Ishikawa (cell line): ENCODE measurements around the gene PRR14L.

Source experiments
- CEBPB ChIP-seq: IDR thresholded peaks from 2 replicates; pipeline ENCODE4 v1.6.1; 2012
- CREB1 ChIP-seq: IDR thresholded peaks from 2 replicates; pipeline ENCODE4 v1.6.1; 2012; ENCODE audit warnings: low read depth
- EGR1 ChIP-seq: IDR thresholded peaks from 2 replicates; pipeline ENCODE4 v1.6.1; 2012
- EP300 ChIP-seq: IDR thresholded peaks from 2 replicates; pipeline ENCODE4 v1.6.1; 2012; ENCODE audit warnings: borderline replicate concordance
- FOXM1 ChIP-seq: IDR thresholded peaks from 2 replicates; pipeline ENCODE4 v1.6.1; 2012; ENCODE audit warnings: low read depth, borderline replicate concordance
- MAX ChIP-seq: IDR thresholded peaks from 2 replicates; pipeline ENCODE4 v1.6.1; 2012
- NFIC ChIP-seq: IDR thresholded peaks from 2 replicates; pipeline ENCODE4 v1.6.1; 2012
- RAD21 ChIP-seq: IDR thresholded peaks from 2 replicates; pipeline ENCODE4 v1.6.1; 2012; ENCODE audit warnings: low read depth
- TAF1 ChIP-seq: IDR thresholded peaks from 2 replicates; pipeline ENCODE4 v1.6.1; 2012; ENCODE audit warnings: low read depth, mild to moderate bottlenecking
- TCF12 ChIP-seq: IDR thresholded peaks from 2 replicates; pipeline ENCODE4 v1.6.1; 2012; ENCODE audit warnings: low read depth
- TEAD4 ChIP-seq: IDR thresholded peaks from 2 replicates; pipeline ENCODE4 v1.6.1; 2012
- YY1 ChIP-seq: IDR thresholded peaks from 2 replicates; pipeline ENCODE4 v1.6.1; 2012; ENCODE audit warnings: low read depth
- ZBTB7A ChIP-seq: IDR thresholded peaks from 2 replicates; pipeline ENCODE4 v1.6.1; 2012; ENCODE audit warnings: low read depth
- TF ChIP-seq, protein P1 (sequence below): IDR thresholded peaks from 2 replicates; pipeline ENCODE4 v1.6.1; 2012; ENCODE audit warnings: low read depth, mild to moderate bottlenecking
- TF ChIP-seq, protein P2 (sequence below): IDR thresholded peaks from 2 replicates; pipeline ENCODE4 v1.6.1; 2012

PRR14L gene

DNA sequence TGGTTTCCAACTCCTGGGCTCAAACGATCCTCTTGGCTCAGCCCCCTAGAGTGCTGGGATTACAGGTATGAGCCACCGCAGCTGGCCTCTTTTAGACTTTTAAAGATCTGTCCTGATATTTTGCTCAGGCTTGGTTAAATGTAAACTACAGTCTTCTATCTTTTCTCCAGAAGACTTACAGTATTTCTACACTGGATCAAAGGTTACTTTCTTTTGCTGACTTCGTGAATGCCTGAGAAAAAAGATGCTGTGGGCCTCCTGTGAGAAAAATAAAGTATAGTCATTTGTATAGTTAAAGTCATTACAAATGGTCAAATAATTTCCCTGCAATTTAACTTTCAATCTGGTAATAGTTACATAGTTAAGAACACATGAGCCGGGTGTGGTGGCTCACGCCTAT, 23.5 kb upstream of the PRR14L start:
- no peak for TF ChIP-seq MAX
- TF ChIP-seq, protein P1, sequence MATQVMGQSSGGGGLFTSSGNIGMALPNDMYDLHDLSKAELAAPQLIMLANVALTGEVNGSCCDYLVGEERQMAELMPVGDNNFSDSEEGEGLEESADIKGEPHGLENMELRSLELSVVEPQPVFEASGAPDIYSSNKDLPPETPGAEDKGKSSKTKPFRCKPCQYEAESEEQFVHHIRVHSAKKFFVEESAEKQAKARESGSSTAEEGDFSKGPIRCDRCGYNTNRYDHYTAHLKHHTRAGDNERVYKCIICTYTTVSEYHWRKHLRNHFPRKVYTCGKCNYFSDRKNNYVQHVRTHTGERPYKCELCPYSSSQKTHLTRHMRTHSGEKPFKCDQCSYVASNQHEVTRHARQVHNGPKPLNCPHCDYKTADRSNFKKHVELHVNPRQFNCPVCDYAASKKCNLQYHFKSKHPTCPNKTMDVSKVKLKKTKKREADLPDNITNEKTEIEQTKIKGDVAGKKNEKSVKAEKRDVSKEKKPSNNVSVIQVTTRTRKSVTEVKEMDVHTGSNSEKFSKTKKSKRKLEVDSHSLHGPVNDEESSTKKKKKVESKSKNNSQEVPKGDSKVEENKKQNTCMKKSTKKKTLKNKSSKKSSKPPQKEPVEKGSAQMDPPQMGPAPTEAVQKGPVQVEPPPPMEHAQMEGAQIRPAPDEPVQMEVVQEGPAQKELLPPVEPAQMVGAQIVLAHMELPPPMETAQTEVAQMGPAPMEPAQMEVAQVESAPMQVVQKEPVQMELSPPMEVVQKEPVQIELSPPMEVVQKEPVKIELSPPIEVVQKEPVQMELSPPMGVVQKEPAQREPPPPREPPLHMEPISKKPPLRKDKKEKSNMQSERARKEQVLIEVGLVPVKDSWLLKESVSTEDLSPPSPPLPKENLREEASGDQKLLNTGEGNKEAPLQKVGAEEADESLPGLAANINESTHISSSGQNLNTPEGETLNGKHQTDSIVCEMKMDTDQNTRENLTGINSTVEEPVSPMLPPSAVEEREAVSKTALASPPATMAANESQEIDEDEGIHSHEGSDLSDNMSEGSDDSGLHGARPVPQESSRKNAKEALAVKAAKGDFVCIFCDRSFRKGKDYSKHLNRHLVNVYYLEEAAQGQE = no peak
- no peak for TF ChIP-seq CREB1
- TF ChIP-seq TCF12 = no peak
- no peak for TF ChIP-seq NFIC
- TF ChIP-seq TAF1 = no peak
- TF ChIP-seq ZBTB7A = no peak
- no peak for TF ChIP-seq FOXM1
- no peak for TF ChIP-seq EP300
- TF ChIP-seq RAD21 = no peak
- no peak for TF ChIP-seq EGR1
- no peak for TF ChIP-seq CEBPB
- no peak for TF ChIP-seq TEAD4
- TF ChIP-seq, protein P2, sequence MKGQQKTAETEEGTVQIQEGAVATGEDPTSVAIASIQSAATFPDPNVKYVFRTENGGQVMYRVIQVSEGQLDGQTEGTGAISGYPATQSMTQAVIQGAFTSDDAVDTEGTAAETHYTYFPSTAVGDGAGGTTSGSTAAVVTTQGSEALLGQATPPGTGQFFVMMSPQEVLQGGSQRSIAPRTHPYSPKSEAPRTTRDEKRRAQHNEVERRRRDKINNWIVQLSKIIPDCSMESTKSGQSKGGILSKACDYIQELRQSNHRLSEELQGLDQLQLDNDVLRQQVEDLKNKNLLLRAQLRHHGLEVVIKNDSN = no peak
- TF ChIP-seq YY1 = no peak

DNA sequence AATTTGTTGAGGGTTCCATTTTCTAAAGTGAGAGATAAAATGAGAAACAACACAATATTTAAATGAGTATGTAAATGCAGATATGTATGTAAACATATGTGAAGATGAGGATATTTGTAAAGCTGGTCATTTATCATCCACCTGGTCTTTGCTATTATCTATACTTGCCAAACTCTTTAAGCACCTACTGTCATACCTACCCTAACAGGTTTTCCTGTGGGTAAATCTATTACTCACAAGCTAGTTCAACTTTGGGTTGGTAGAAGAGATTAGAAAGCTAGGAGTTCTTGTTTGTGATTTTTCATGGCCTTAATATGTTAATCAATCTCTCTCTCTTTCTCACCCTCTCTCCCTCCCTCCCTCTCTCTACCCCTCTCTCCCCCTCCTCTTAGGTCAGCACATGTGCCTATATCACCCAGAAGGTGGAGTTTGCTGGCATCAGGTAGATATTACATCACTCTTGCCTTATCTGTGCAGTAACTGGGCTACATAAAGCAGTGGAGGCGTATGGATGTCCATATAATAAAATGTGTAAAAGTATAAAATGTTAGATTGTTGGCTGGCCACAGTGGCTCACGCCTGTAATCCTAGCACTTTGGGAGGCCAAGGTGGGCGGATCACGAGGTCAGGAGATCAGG, 18.6 kb upstream of the PRR14L start:
- TF ChIP-seq YY1 (no peak), MAX (no peak), CEBPB (no peak), CREB1 (no peak), ZBTB7A (no peak), EGR1 (no peak), TEAD4 (no peak), EP300 (no peak), RAD21 (no peak), TCF12 (no peak), TAF1 (no peak), FOXM1 (no peak)
- TF ChIP-seq, protein P1 = no peak
- TF ChIP-seq, protein P2 = no peak

DNA sequence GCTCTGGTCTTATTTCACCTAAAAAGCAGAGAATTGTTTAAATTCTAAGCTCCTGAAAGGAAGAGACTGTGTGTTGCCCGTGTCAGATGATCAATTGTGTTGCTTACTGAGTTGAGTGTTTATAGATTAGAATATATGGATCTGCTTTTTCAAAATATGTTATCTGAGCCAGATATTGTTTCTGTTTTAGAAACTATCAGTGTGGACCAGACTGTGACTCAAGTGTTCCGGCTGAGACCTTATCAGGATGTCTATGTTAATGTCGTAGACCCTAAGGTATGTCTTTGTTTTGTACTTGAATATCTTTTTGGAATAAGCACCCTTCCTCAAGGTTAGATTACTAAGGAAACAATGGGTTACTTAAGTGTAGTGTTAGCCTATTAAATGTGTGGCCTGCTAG, 14.9 kb upstream of the PRR14L start:
- TF ChIP-seq TCF12 = no peak
- no peak for TF ChIP-seq NFIC
- TF ChIP-seq TAF1 = no peak
- TF ChIP-seq YY1 = no peak
- no peak for TF ChIP-seq MAX
- TF ChIP-seq RAD21 = no peak
- no peak for TF ChIP-seq EGR1
- TF ChIP-seq TEAD4 = no peak
- TF ChIP-seq ZBTB7A = no peak
- no peak for TF ChIP-seq CREB1
- TF ChIP-seq, protein P2 = no peak
- TF ChIP-seq FOXM1 = no peak
- TF ChIP-seq, protein P1 = no peak
- no peak for TF ChIP-seq EP300
- TF ChIP-seq CEBPB = no peak

DNA sequence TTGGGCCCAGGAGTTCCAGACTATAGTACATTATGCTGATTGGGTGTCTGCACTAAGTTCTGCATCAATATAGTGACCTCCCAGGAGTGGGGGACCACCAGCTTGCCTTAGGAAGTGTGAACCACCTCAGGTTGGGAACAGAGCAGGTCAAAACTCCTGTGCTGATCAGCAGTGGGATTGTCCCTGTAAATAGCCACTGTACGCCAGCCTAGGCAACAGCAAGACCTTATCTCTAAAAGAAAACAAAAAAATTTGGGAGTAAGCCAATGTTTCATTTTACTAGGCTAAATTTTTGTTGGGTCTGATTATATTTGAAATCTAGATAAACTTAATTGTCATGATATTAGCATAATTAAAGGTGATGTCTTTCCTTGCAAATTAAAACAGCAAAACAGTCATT, 7.3 kb upstream of the PRR14L start:
- TF ChIP-seq EP300 (no peak), FOXM1 (no peak), TCF12 (no peak), CEBPB (no peak), MAX (no peak), TEAD4 (no peak), RAD21 (no peak)
- TF ChIP-seq, protein P2 = no peak
- TF ChIP-seq, protein P1 = no peak
